H9 (cell line): ENCODE data around the gene THOC2. TPM values are rescaled to one million over a fixed set of nuclear protein-coding genes. Genes with fewer than 3 reads are reported as not detected.

ENCODE experiments used
- DNase-seq: peaks from one replicate; pipeline ENCODE4 v3.0.0-alpha.2; 2017
- H2AFZ ChIP-seq: one replicate; pipeline ENCODE4 v1.6.1; 2013; ENCODE audit warnings: mild to moderate bottlenecking, low read length, control low read depth, moderate library complexity
- H2AK5ac ChIP-seq: 2 replicates; pipeline ENCODE4 v1.6.1; 2013; ENCODE audit warnings: low read length, control low read depth, mixed read lengths; ENCODE audit not compliant: insufficient read length
- H2BK120ac ChIP-seq: one replicate; pipeline ENCODE4 v1.6.1; 2013; ENCODE audit warnings: low read depth, mild to moderate bottlenecking, low read length, control low read depth, inconsistent platforms; ENCODE audit not compliant: poor library complexity, severe bottlenecking
- H2BK12ac ChIP-seq: 2 replicates; pipeline ENCODE4 v1.6.1; 2013; ENCODE audit warnings: low read length, control low read depth, mixed read lengths, low read depth; ENCODE audit not compliant: insufficient read length
- H2BK15ac ChIP-seq: 2 replicates; pipeline ENCODE4 v1.6.1; 2013; ENCODE audit warnings: low read depth, low read length, control low read depth
- H2BK20ac ChIP-seq: one replicate; pipeline ENCODE4 v1.6.1; 2013; ENCODE audit warnings: low read depth, mild to moderate bottlenecking, low read length, control low read depth, inconsistent platforms; ENCODE audit not compliant: poor library complexity, severe bottlenecking
- H2BK5ac ChIP-seq: 2 replicates; pipeline ENCODE4 v1.6.1; 2013; ENCODE audit warnings: low read length, control low read depth, mixed read lengths; ENCODE audit not compliant: insufficient read length
- H3K14ac ChIP-seq: 2 replicates; pipeline ENCODE4 v1.6.1; 2013; ENCODE audit warnings: low read length, control low read depth; ENCODE audit not compliant: insufficient read depth
- H3K18ac ChIP-seq: 2 replicates; pipeline ENCODE4 v1.6.1; 2013; ENCODE audit warnings: low read depth, mild to moderate bottlenecking, mixed read lengths, low read length, control low read depth; ENCODE audit not compliant: insufficient read length
- H3K23ac ChIP-seq: 2 replicates; pipeline ENCODE4 v1.6.1; 2013; ENCODE audit warnings: low read length, control low read depth, mixed read lengths, low read depth; ENCODE audit not compliant: insufficient read length
- H3K23me2 ChIP-seq: 2 replicates; pipeline ENCODE4 v1.6.1; 2013; ENCODE audit warnings: low read depth, mild to moderate bottlenecking, mixed read lengths, low read length, control low read depth; ENCODE audit not compliant: insufficient read length, poor library complexity, severe bottlenecking
- H3K27ac ChIP-seq: 2 replicates; pipeline ENCODE4 v1.5.1; 2013; ENCODE audit warnings: low read length, control low read depth, mixed read lengths, low read depth; ENCODE audit not compliant: insufficient read length
- H3K27me3 ChIP-seq: 2 replicates; pipeline ENCODE4 v1.6.1; 2013; ENCODE audit warnings: low read length, control low read depth, inconsistent platforms; ENCODE audit not compliant: insufficient read depth
- H3K4ac ChIP-seq: 2 replicates; pipeline ENCODE4 v1.6.1; 2013; ENCODE audit warnings: low read depth, mild to moderate bottlenecking, control low read depth, inconsistent platforms, low read length, moderate library complexity
- H3K4me1 ChIP-seq: 2 replicates; pipeline ENCODE4 v1.6.1; 2013; ENCODE audit warnings: low read length, control low read depth, inconsistent platforms; ENCODE audit not compliant: insufficient read depth
- H3K4me2 ChIP-seq: 2 replicates; pipeline ENCODE4 v1.6.1; 2013; ENCODE audit warnings: low read length, control low read depth, mixed read lengths; ENCODE audit not compliant: insufficient read length, insufficient read depth
- H3K56ac ChIP-seq: 2 replicates; pipeline ENCODE4 v1.6.1; 2013; ENCODE audit warnings: low read depth, mild to moderate bottlenecking, mixed read lengths, low read length, control low read depth; ENCODE audit not compliant: insufficient read length
- H3K79me1 ChIP-seq: 2 replicates; pipeline ENCODE4 v1.6.1; 2013; ENCODE audit warnings: low read depth, mild to moderate bottlenecking, moderate library complexity, low read length, control low read depth, inconsistent platforms; ENCODE audit not compliant: insufficient read depth, poor library complexity, severe bottlenecking
- H3K79me2 ChIP-seq: 2 replicates; pipeline ENCODE4 v1.6.1; 2013; ENCODE audit warnings: low read length, control low read depth, inconsistent platforms; ENCODE audit not compliant: insufficient read depth
- H3K9ac ChIP-seq: 2 replicates; pipeline ENCODE4 v1.6.1; 2013; ENCODE audit warnings: low read length, control low read depth, mixed read lengths; ENCODE audit not compliant: insufficient read length; ENCODE audit errors: extremely low read depth
- H3K9me3 ChIP-seq: one replicate; pipeline ENCODE4 v1.6.1; 2013; ENCODE audit warnings: low read depth, low read length, inconsistent platforms; ENCODE audit not compliant: control insufficient read depth
- H3T11ph ChIP-seq: one replicate; pipeline ENCODE4 v1.6.1; 2013; ENCODE audit warnings: mild to moderate bottlenecking, low read length, control low read depth, inconsistent platforms
- H4K20me1 ChIP-seq: one replicate; pipeline ENCODE4 v1.6.1; 2013; ENCODE audit not compliant: control insufficient read depth, insufficient read length, insufficient read depth
- H4K5ac ChIP-seq: 2 replicates; pipeline ENCODE4 v1.6.1; 2013; ENCODE audit warnings: low read depth, mild to moderate bottlenecking, mixed read lengths, low read length, control low read depth; ENCODE audit not compliant: insufficient read length
- H4K8ac ChIP-seq: replicated peaks from 2 replicates; pipeline ENCODE4 v1.6.1; 2013; ENCODE audit warnings: low read length, control low read depth, mixed read lengths, low read depth; ENCODE audit not compliant: insufficient read length
- H4K91ac ChIP-seq: 2 replicates; pipeline ENCODE4 v1.6.1; 2013; ENCODE audit warnings: low read depth, mild to moderate bottlenecking, moderate library complexity, mixed read lengths, low read length, control low read depth; ENCODE audit not compliant: insufficient read length
- H3K27ac Mint-ChIP-seq, 3 experiments: 2 replicates in 2 of 3; 3 replicates in 1 of 3; pipeline ENCODE4 v1.8.0; 2020 to 2021; ENCODE audit warnings: mixed read lengths in 3 of 3, mild to moderate bottlenecking in 1 of 3, moderate library complexity in 1 of 3
- H3K27me3 Mint-ChIP-seq: 2 replicates; pipeline ENCODE4 v1.8.0; 2021; ENCODE audit warnings: low read depth, mild to moderate bottlenecking, moderate library complexity, mixed read lengths
- H3K36me3 Mint-ChIP-seq, 3 experiments: 2 replicates in 2 of 3; 3 replicates in 1 of 3; pipeline ENCODE4 v1.8.0; 2020 to 2021; ENCODE audit warnings: low read depth in 3 of 3, mixed read lengths in 3 of 3; ENCODE audit not compliant: insufficient read depth in 1 of 3
- H3K4me1 Mint-ChIP-seq, 2 experiments: 2 replicates each; pipeline ENCODE4 v1.8.0; 2020; ENCODE audit warnings: mixed read lengths in 2 of 2
- H3K4me3 Mint-ChIP-seq, 2 experiments: 2 replicates in 1 of 2; 3 replicates in 1 of 2; pipeline ENCODE4 v1.8.0; 2020 to 2021; ENCODE audit warnings: mild to moderate bottlenecking in 2 of 2, mixed read lengths in 2 of 2, moderate library complexity in 1 of 2
- H3K9me3 Mint-ChIP-seq, 2 experiments: 2 replicates in 1 of 2; 3 replicates in 1 of 2; pipeline ENCODE4 v1.8.0; 2020; ENCODE audit warnings: mild to moderate bottlenecking in 2 of 2, mixed read lengths in 2 of 2, moderate library complexity in 1 of 2
- WGBS: extraction: QIAGEN DNeasy Blood & Tissue Kit; methylation state at CpG from one replicate; pipeline ENCODE4 v1.1.7; 2013; ENCODE audit warnings: missing lambda C conversion rate, low lambda C conversion rate, mixed read lengths; ENCODE audit not compliant: insufficient read length; ENCODE audit errors: extremely low coverage; 5-methylcytosine and 5-hydroxymethylcytosine counted together
- total RNA-seq: library from RNA; stranded (reverse); gene quantifications from 2 replicates; pipeline ENCODE4 v1.2.1, GENCODE V29; 2021
- TF ChIP-seq, protein P1 (sequence below): fragments of 200-600 bp; sonication (generic); conservative IDR thresholded peaks from 3 replicates; pipeline ENCODE4 v1.8.0; 2021; ENCODE audit warnings: antibody characterized with exemption, mild to moderate bottlenecking

The THOC2 gene
- total RNA-seq, 1 experiment from 2014 or later: 72.1 TPM

DNA sequence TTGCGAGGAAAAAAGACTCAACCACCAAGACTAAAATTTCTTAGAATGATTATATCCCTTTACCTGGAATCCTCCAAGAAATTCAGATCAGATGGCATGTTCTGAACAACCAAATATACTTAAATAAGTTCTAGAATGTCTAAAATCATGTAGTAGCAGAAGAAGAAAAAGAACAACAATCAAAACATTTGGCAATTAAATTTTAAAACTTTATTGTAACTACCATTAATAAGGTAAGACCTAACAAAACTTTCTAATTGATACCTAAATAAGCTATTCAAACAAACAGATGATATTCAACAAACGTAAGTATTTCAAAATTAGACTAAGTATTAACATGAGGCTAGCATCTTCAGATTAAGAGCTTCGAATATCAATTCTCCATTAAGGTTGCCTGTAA lies 4.3 kb downstream of the THOC2 start:
- Histone ChIP-seq H4K20me1 (no peaks in the 10 kb centered on the region), H2AFZ (no peak overlapping the region), H4K5ac (no peak overlapping the region), H2BK120ac (no peak overlapping the region), H3K18ac (no peak overlapping the region), H4K8ac (no peak overlapping the region), H3K9me3 (peaks cover 13% of the 10 kb centered on the region), H2BK15ac (no peak overlapping the region), H2BK12ac (no peak overlapping the region), H3K27me3 (no peaks in the 10 kb centered on the region), H2AK5ac (no peak overlapping the region), H3K56ac (no peak overlapping the region), H3K27ac (no peak overlapping the region), H3K23ac (no peak overlapping the region), H3K4me1 (no peaks in the 10 kb centered on the region), H2BK20ac (no peak overlapping the region), H3K79me2 (peaks cover 6% of the 10 kb centered on the region; the same call in 1 of the 2 replicates), H3K79me1 (no peaks in the 10 kb centered on the region), H3T11ph (no peak overlapping the region), H3K9ac (no peak overlapping the region), H3K4ac (no peak overlapping the region), H2BK5ac (no peak overlapping the region), H3K23me2 (peaks cover 6% of the 10 kb centered on the region), H3K14ac (no peak overlapping the region), H3K4me2 (no peak overlapping the region), H4K91ac (no peak overlapping the region)
- H3K4me3 Mint-ChIP-seq: no peak overlapping the region
- TF ChIP-seq, protein P1, sequence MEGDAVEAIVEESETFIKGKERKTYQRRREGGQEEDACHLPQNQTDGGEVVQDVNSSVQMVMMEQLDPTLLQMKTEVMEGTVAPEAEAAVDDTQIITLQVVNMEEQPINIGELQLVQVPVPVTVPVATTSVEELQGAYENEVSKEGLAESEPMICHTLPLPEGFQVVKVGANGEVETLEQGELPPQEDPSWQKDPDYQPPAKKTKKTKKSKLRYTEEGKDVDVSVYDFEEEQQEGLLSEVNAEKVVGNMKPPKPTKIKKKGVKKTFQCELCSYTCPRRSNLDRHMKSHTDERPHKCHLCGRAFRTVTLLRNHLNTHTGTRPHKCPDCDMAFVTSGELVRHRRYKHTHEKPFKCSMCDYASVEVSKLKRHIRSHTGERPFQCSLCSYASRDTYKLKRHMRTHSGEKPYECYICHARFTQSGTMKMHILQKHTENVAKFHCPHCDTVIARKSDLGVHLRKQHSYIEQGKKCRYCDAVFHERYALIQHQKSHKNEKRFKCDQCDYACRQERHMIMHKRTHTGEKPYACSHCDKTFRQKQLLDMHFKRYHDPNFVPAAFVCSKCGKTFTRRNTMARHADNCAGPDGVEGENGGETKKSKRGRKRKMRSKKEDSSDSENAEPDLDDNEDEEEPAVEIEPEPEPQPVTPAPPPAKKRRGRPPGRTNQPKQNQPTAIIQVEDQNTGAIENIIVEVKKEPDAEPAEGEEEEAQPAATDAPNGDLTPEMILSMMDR: no peak
- H3K36me3 Mint-ChIP-seq: peaks cover 10 to 20% (median 11%) of the 10 kb centered on the region in 3 experiments; a peak in 6 of 7 replicates
- no peak overlapping the region for H3K27ac Mint-ChIP-seq
- no peaks in the 10 kb centered on the region; the same call in 1 of the 2 replicates for H3K27me3 Mint-ChIP-seq
- no peak for DNase-seq
- H3K9me3 Mint-ChIP-seq: peaks cover 14 to 49% of the 10 kb centered on the region in 2 experiments
- peaks cover 3 to 9% of the 10 kb centered on the region in 2 experiments; a peak in 2 of 4 replicates for H3K4me1 Mint-ChIP-seq
- no CpG with 5 or more reads among the region's 3 CpGs for WGBS
